ENCODE measurements around the gene DOCK10.

Gene DOCK10

DNA sequence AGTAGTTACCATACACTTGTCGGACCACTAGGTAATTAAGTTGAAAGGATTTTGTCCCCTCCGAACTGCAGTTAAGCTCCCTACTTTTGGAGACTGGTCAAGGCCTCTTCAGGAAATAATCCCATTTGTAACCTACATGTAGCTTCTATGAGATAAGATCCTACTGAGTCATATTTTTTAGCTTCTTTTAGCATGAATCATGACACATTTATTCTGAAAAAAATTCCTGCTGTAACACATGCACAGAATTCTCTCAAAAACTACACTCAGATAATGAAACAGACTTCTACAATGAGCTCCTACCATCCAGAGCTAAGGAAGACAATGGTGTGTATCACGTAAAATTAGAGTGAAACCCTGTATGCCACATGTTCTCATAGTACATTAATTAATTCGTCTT, 225.5 kb downstream of the DOCK10 start:
- H3K23ac ChIP-seq (ENCODE audit: low read depth, low read length, poor library complexity), result no peak overlapping the region
- no peak overlapping the region for H2AFZ ChIP-seq (ENCODE audit: low read length)
- H3K9me3 ChIP-seq (replicated peaks in 1 of 2; ENCODE audit: control insufficient read depth in 2 of 2, insufficient read depth in 1 of 2, low read depth in 1 of 2, low read length in 2 of 2), result no peaks in the 10 kb centered on the region
- no peak overlapping the region for H3K27ac ChIP-seq (replicated peaks; ENCODE audit: low read length)
- no peak for DNase-seq (ENCODE audit: low spot score)
- H3K18ac ChIP-seq (ENCODE audit: low read length), result no peak overlapping the region
- WGBS, 2 donors (ENCODE audit: extremely low coverage in 2 of 2, insufficient read length in 2 of 2, insufficient replicate concordance in 1 of 2), result no CpG with 5 or more reads among the region's 4 CpGs
- no peak overlapping the region for H2BK5ac ChIP-seq (ENCODE audit: low read length)
- no peak overlapping the region for H3K4me2 ChIP-seq (ENCODE audit: insufficient read depth, low read length, poor library complexity, severe bottlenecking)
- H3K9ac ChIP-seq (ENCODE audit: low read depth, low read length, poor library complexity), result no peak overlapping the region
- peaks cover 0 to 2% of the 10 kb centered on the region in 2 donors for H3K4me1 ChIP-seq (ENCODE audit: control insufficient read depth in 2 of 2, insufficient read depth in 1 of 2, low read depth in 1 of 2, low read length in 2 of 2)
- no peak overlapping the region for H2BK12ac ChIP-seq (ENCODE audit: low read length)
- H3K14ac ChIP-seq (ENCODE audit: low read length), result no peak overlapping the region
- H4K8ac ChIP-seq (ENCODE audit: low read depth, low read length), result no peak overlapping the region
- no peaks in the 10 kb centered on the region for H3K79me1 ChIP-seq (ENCODE audit: low read depth, low read length)
- H2BK120ac ChIP-seq (ENCODE audit: low read depth, low read length), result no peak overlapping the region
- H4K91ac ChIP-seq (ENCODE audit: low read depth, low read length, poor library complexity), result no peak overlapping the region
- H3K36me3 ChIP-seq (replicated peaks in 1 of 2; ENCODE audit: control insufficient read depth in 2 of 2, insufficient read depth in 2 of 2, low read length in 2 of 2), result no peaks in the 10 kb centered on the region
- H2BK15ac ChIP-seq (ENCODE audit: low read length), result no peak overlapping the region
- H2AK5ac ChIP-seq (ENCODE audit: low read depth, low read length), result no peak overlapping the region
- H3K4ac ChIP-seq (ENCODE audit: low read length), result no peak overlapping the region
- H3K27me3 ChIP-seq (ENCODE audit: control insufficient read depth in 3 of 3, insufficient read depth in 3 of 3, low read depth in 1 of 3, low read length in 3 of 3), result no peaks in the 10 kb centered on the region
- no peak overlapping the region for H3K4me3 ChIP-seq (ENCODE audit: low read length in 2 of 2)

DNA sequence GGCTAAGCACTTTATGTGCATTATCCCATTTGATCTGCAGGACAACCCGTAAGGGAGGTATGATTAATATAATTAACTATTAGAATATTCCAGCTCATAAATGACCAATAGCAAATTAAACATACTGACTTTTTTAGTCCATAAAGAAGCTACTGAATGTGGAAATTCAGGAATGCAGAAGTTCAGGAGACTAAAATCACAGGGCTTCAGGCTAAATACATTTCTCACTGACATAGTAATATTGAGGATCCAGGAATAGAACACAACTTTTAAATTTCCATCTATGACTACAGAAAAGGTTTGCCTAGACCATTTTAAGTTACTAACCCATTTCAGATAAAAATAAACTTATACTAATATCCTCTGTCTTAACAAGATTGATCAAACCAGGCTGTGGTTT, 228.7 kb downstream of the DOCK10 start:
- Histone ChIP-seq H4K91ac (ENCODE audit: low read depth, low read length, poor library complexity) (no peak overlapping the region), H3K18ac (ENCODE audit: low read length) (no peak overlapping the region), H2BK5ac (ENCODE audit: low read length) (no peak overlapping the region), H2AK5ac (ENCODE audit: low read depth, low read length) (no peak overlapping the region), H3K27ac (replicated peaks; ENCODE audit: low read length) (no peak overlapping the region), H4K8ac (ENCODE audit: low read depth, low read length) (no peak overlapping the region), H3K14ac (ENCODE audit: low read length) (no peak overlapping the region), H3K79me1 (ENCODE audit: low read depth, low read length) (no peaks in the 10 kb centered on the region), H3K9ac (ENCODE audit: low read depth, low read length, poor library complexity) (no peak overlapping the region), H3K27me3 (ENCODE audit: control insufficient read depth in 3 of 3, insufficient read depth in 3 of 3, low read depth in 1 of 3, low read length in 3 of 3) (no peaks in the 10 kb centered on the region), H2BK15ac (ENCODE audit: low read length) (no peak overlapping the region), H3K4me2 (ENCODE audit: insufficient read depth, low read length, poor library complexity, severe bottlenecking) (no peak overlapping the region), H3K23ac (ENCODE audit: low read depth, low read length, poor library complexity) (no peak overlapping the region), H3K9me3 (replicated peaks in 1 of 2; ENCODE audit: control insufficient read depth in 2 of 2, insufficient read depth in 1 of 2, low read depth in 1 of 2, low read length in 2 of 2) (no peaks in the 10 kb centered on the region), H2BK12ac (ENCODE audit: low read length) (no peak overlapping the region), H2AFZ (ENCODE audit: low read length) (no peak overlapping the region), H3K4ac (ENCODE audit: low read length) (no peak overlapping the region), H3K4me1 (ENCODE audit: control insufficient read depth in 2 of 2, insufficient read depth in 1 of 2, low read depth in 1 of 2, low read length in 2 of 2) (peaks cover 0 to 2% of the 10 kb centered on the region in 2 donors), H3K36me3 (replicated peaks in 1 of 2; ENCODE audit: control insufficient read depth in 2 of 2, insufficient read depth in 2 of 2, low read length in 2 of 2) (no peaks in the 10 kb centered on the region), H2BK120ac (ENCODE audit: low read depth, low read length) (no peak overlapping the region), H3K4me3 (ENCODE audit: low read length in 2 of 2) (no peak overlapping the region)
- DNase-seq (ENCODE audit: low spot score), result no peak
- WGBS, 2 donors (ENCODE audit: extremely low coverage in 2 of 2, insufficient read length in 2 of 2, insufficient replicate concordance in 1 of 2), result no CpG with 5 or more reads among the region's 1 CpG

DNA sequence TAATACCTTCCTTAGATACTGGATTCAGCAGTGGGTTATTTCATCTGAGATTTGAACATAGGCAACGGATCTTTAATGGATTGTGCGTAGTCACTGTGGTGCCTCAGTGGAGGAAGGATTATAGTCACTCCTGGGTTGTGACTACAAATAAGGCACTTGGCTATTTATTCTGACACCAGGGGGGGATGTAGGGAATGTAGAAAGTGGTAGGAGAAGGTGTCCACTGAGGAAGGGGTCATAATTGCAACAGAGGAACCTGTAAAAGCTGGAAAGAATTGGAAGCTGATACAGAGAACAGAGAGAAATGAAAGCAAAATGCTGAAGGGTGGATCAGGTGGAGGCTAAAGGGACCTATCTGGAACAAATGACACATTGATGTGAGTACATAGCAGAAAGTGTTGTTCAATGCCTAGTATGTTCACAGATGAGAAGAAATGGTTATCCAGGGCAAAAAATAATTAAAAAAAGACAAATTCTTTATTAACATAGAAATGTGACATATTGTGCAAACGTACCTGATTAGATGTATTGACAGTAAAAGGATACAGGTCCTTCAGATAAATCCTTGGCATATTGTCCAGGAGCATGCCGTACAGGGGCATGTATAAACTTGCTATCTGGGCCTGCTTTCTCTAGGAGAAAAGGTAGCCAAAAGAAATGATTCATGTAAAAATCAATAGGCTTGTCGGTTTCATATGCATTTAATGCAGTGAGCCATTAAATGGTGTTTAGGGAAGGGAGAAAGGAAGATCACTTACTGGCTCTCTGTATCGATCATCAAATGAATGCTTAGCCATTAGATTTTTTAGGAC, 234.9 kb downstream of the DOCK10 start:
- H3K4ac ChIP-seq (ENCODE audit: low read length), result no peak overlapping the region

DNA sequence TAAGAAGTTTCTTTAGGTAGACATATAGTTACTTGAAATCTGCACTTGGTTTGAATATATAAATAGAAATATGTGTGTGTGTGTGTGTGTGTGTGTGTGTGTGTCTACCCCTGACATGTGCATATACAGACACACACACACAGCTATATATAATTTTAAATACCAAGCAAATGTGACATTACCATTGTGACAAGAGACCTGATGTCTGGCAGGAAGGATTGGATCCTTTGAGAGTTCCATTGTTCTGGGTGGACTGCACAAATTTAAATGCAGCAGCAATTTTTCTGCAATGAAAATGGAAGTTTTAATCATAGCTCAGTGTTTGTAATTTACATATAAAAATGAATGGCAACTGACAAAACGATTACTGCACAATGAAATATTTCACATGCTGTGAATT, 238.3 kb downstream of the DOCK10 start:
- H3K79me1 ChIP-seq (ENCODE audit: low read depth, low read length), result no peaks in the 10 kb centered on the region
- H3K4ac ChIP-seq (ENCODE audit: low read length), result no peak overlapping the region
- H2BK15ac ChIP-seq (ENCODE audit: low read length), result no peak overlapping the region
- no peak overlapping the region for H4K91ac ChIP-seq (ENCODE audit: low read depth, low read length, poor library complexity)
- H4K8ac ChIP-seq (ENCODE audit: low read depth, low read length), result no peak overlapping the region
- no peak overlapping the region for H2AK5ac ChIP-seq (ENCODE audit: low read depth, low read length)
- H3K27me3 ChIP-seq (ENCODE audit: control insufficient read depth in 3 of 3, insufficient read depth in 3 of 3, low read depth in 1 of 3, low read length in 3 of 3), result no peaks in the 10 kb centered on the region
- no CpG with 5 or more reads among the region's 1 CpG for WGBS, 2 donors (ENCODE audit: extremely low coverage in 2 of 2, insufficient read length in 2 of 2, insufficient replicate concordance in 1 of 2)
- H3K9me3 ChIP-seq (replicated peaks in 1 of 2; ENCODE audit: control insufficient read depth in 2 of 2, insufficient read depth in 1 of 2, low read depth in 1 of 2, low read length in 2 of 2), result no peaks in the 10 kb centered on the region
- no peak overlapping the region for H3K4me3 ChIP-seq (ENCODE audit: low read length in 2 of 2)
- H3K14ac ChIP-seq (ENCODE audit: low read length), result no peak overlapping the region
- H3K4me1 ChIP-seq (ENCODE audit: control insufficient read depth in 2 of 2, insufficient read depth in 1 of 2, low read depth in 1 of 2, low read length in 2 of 2), result peaks cover 2 to 15% of the 10 kb centered on the region in 2 donors
- no peak for DNase-seq (ENCODE audit: low spot score)
- H3K18ac ChIP-seq (ENCODE audit: low read length), result no peak overlapping the region
- H3K9ac ChIP-seq (ENCODE audit: low read depth, low read length, poor library complexity), result no peak overlapping the region
- no peak overlapping the region for H3K27ac ChIP-seq (replicated peaks; ENCODE audit: low read length)
- no peak overlapping the region for H2BK120ac ChIP-seq (ENCODE audit: low read depth, low read length)
- H3K4me2 ChIP-seq (ENCODE audit: insufficient read depth, low read length, poor library complexity, severe bottlenecking), result no peak overlapping the region
- H2AFZ ChIP-seq (ENCODE audit: low read length), result no peak overlapping the region
- no peak overlapping the region for H3K23ac ChIP-seq (ENCODE audit: low read depth, low read length, poor library complexity)
- no peak overlapping the region for H2BK5ac ChIP-seq (ENCODE audit: low read length)
- no peak overlapping the region for H2BK12ac ChIP-seq (ENCODE audit: low read length)
- H3K36me3 ChIP-seq (replicated peaks in 1 of 2; ENCODE audit: control insufficient read depth in 2 of 2, insufficient read depth in 2 of 2, low read length in 2 of 2), result peaks cover 0 to 10% of the 10 kb centered on the region in 2 donors

More for the DNA sequence above, 234.9 kb downstream of the DOCK10 start:
- Histone ChIP-seq H2BK12ac (ENCODE audit: low read length) (no peak overlapping the region), H4K91ac (ENCODE audit: low read depth, low read length, poor library complexity) (no peak overlapping the region), H3K27ac (replicated peaks; ENCODE audit: low read length) (no peak overlapping the region), H3K9ac (ENCODE audit: low read depth, low read length, poor library complexity) (no peak overlapping the region), H3K18ac (ENCODE audit: low read length) (no peak overlapping the region), H3K23ac (ENCODE audit: low read depth, low read length, poor library complexity) (no peak overlapping the region), H2AK5ac (ENCODE audit: low read depth, low read length) (no peak overlapping the region), H4K8ac (ENCODE audit: low read depth, low read length) (no peak overlapping the region), H3K27me3 (ENCODE audit: control insufficient read depth in 3 of 3, insufficient read depth in 3 of 3, low read depth in 1 of 3, low read length in 3 of 3) (no peaks in the 10 kb centered on the region), H3K4me1 (ENCODE audit: control insufficient read depth in 2 of 2, insufficient read depth in 1 of 2, low read depth in 1 of 2, low read length in 2 of 2) (peaks cover 0 to 5% of the 10 kb centered on the region in 2 donors), H3K4me2 (ENCODE audit: insufficient read depth, low read length, poor library complexity, severe bottlenecking) (no peak overlapping the region), H2BK15ac (ENCODE audit: low read length) (no peak overlapping the region), H3K36me3 (replicated peaks in 1 of 2; ENCODE audit: control insufficient read depth in 2 of 2, insufficient read depth in 2 of 2, low read length in 2 of 2) (peaks cover 0 to 5% of the 10 kb centered on the region in 2 donors), H3K14ac (ENCODE audit: low read length) (no peak overlapping the region), H3K9me3 (replicated peaks in 1 of 2; ENCODE audit: control insufficient read depth in 2 of 2, insufficient read depth in 1 of 2, low read depth in 1 of 2, low read length in 2 of 2) (no peaks in the 10 kb centered on the region), H2AFZ (ENCODE audit: low read length) (no peak overlapping the region), H2BK120ac (ENCODE audit: low read depth, low read length) (no peak overlapping the region), H3K79me1 (ENCODE audit: low read depth, low read length) (no peaks in the 10 kb centered on the region), H2BK5ac (ENCODE audit: low read length) (no peak overlapping the region), H3K4me3 (ENCODE audit: low read length in 2 of 2) (no peak overlapping the region)
- no peak for DNase-seq (ENCODE audit: low spot score)
- WGBS, 2 donors (ENCODE audit: extremely low coverage in 2 of 2, insufficient read length in 2 of 2, insufficient replicate concordance in 1 of 2), result no CpG with 5 or more reads among the region's 6 CpGs

All from neuronal stem cell (in vitro differentiated cells).